ENCODE results near the gene SRC.

SRC gene

DNA sequence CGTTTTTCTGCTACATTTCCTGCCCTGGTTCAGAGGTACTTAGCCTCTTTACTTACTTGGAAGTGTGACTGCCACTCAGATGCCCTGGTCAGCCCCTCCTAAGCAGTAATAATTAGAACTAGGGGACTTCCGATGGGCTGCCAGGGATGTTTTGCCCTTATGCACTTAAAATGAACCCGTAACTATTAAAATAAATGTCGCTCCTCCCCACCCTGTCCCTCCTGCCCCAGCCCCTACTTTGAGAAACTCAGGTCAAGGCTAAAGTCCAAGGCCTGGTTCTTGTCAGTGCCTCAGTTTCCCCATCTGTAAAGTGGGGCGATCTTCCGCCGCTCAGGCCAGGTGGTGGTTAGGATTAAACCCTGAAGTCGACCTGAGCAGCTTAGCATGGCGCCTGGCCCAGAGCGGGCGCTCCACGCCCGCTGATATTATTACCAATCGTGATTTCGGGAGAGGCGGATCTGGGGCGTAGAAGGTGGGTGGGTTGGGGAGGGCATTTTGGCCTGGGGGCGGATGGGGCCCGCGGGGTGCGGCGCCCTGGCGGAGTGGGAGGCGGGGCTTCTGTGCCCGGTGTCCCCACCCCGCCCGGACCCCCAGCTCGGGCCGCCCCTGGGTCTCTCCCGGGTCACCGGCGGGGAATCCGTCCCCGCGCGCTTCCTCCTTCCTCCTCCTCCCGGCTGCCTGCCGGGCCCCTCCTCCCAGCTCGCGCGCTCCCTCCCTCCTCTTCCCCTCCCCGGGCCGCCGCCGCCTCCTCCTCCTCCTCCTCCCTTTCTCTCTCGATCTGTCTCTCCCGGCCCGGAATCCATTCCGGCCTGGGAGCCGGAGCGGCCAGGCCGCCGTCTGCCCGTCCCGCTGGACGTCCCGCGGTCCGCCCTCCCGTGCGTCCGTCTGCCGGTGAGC is at the start of gene SRC:
SRC (plus strand) TSS at position 802 of the 897 bp plus-strand sequence. CDS start 38,014 bp downstream, outside the sequence.
- peak; percentile 90 for DNase-seq (ENCODE audit: low spot score)

DNA sequence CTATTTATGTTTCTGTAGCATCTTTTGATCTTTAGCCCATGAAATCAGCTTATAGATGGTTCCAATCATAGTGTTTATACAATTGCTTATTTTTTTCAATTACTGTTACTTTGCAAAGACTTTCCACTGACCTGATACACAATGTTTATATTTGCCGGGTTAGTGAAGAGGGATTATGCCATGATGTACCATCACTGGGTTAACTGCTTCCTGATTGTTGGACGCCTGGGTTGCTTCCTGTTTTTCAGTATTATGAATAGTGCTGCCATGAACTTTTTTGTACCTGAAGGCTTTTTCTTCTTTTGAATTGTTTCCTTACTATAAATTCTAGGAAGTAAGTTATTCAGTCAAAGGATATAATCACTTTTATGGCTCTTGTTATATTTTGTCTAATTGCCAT is 49.6 kb upstream of the SRC start:
- no peak for DNase-seq (ENCODE audit: low spot score)

DNA sequence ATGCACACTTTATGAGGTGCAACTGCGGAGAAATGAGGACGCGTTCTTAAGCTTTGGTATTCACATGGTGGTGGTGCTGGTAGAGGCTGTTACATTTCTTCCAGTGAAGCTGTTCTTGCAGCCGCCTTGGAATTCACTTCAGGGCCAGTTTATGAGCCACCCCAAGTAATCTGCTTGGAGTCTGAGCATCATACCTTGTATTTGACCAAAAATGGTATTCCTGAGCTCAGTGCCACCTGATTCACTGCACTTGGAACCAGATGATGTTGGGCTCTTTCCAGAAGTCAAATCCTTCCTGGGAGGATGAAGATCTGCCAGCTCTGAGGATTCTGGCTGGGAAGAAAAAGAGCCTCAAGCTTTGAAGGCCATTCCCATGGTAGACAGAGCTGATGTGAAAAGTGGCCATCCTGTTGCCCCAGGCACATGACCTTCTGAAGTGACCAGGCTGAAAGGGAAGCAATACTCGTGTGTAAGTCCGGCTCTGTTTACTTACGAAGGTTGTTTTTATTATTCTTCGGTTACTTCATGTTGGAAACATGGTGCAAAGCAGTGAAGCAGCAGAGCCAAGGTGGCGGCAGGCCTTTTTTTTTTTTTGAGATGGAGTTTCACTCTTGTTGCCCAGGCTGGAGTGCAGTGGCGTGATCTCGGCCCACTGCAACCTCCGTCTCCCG is 48.7 kb upstream of the SRC start:
- peak; percentile 68 for DNase-seq (ENCODE audit: low spot score)

DNA sequence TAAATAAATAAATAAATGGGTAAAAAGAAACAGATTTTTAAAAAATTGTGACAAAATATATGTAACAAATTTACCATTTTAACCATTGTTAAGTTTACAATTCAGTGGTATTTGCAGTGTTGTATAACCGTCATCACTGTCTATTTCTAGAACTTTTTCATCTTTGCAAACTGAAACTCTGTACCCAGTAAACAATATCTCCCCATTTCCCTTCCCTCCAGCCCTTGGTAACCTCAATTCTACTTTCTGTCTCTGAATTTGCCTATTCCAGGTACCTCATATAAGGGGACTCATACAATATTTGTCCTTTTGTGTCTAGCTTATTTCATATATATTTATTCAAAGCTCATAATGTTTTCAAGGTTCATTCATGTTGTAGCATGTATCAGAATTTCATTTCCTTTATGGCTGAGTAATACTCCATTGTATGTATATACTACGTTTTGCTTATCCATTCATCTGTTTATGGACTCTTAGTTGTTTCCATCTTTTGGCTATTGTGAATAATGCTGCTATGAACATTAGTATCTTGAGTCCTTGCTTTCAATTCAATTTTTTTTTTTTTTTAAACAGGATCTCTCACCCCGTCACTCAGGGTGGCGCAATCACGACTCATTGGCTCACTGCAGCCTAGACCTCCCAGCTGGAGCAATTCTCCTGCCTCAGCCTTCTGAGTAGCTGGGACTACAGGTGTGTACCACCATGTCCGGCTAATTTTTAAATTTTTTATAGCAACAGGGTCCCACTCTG is 47.6 kb upstream of the SRC start:
- DNase-seq (ENCODE audit: low spot score): no peak

DNA sequence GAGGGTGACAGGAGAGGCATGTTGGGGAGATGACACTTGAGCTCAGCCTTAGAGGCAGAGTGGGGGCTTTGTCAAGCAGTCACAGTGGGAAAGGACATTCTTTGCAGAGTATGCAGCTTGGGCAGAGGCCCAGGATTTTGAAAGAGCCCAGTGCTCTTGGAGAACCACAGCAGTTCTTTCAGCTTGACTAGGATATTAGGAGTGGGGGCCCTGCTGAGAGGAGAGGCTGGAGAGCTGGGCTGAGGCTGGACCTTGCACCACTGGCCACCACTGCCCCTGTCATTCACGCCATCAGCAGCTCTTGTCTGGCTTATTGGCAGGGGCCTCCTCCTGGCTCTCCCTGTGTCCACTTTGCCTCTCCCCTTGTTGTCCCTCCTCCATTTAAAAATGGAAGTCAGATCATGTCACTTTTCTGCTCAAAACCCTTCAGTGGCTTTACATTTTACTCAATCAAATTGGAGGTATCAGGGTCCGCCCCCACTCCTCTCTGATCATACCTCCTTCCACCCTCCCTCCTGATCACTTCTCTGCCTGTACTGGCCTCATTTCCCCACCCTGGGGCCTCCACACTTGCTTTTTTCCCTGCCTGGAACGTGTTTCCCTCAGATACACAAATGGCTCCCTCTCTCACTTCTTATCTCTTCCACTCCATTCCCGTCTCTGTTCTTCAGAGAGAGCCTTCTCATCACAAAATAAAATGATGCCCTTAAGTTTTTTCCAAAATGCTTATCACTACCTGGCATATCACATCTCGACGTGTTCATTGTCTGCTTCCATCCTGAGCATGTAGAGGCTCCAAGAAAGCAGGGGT is 46.0 kb upstream of the SRC start:
- DNase-seq (ENCODE audit: low spot score): peak; percentile 66

DNA sequence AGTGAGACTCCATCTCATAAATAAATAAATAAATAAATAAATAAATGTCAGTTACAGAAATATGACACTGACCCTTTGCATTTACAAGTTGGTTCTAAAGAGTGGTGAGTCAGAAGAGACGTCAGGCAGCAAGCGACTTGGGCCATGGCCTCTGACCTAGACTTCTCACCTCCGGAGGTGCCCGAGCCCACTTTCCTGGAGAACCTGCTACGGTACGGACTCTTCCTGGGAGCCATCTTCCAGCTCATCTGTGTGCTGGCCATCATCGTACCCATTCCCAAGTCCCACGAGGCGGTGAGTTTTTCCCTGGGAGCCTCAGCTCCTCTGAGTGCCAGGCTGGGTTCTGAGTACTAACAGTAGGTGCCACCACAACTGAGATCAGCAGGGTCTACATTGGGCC is 44.8 kb upstream of the SRC start:
- no peak for DNase-seq (ENCODE audit: low spot score)

DNA sequence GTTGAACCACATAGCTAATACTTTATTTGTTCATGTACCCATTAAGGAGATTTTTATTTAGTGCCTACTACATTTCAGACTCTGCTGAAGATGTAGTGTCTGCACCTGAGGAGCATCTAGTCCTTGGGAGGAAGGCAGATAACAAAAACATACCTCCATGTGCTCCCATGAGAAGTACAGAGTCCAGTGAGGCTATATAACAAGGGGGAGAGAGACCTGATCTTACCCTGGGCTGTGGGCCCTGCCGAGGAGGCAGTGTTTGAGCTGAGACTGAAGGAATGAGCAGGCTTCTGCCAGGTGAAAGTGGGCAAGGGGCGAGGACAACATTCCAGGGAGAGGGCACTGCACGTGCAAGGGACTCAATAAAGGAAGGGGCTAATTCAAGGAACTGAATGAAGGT is 44.4 kb upstream of the SRC start:
- DNase-seq (ENCODE audit: low spot score): no peak

DNA sequence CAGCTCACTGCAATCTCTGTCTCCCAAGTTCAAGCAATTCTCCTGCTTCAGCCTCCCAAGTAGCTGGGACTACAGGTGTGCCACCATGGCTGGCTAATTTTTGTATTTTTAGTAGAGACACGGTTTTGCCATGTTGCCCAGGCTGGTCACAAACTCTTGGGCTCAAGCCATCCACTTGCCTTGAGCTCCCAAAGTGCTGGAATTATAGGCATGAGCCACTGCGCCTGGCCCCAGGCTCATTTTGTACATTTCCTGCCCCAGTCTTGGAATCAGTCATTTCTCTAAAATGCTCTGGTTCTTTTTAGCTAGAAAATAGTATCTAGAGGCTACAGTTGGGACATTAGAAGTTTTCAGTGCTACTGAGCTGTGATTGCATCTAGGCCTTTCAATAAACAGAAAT is 43.0 kb upstream of the SRC start:
- no peak for DNase-seq (ENCODE audit: low spot score)

DNA sequence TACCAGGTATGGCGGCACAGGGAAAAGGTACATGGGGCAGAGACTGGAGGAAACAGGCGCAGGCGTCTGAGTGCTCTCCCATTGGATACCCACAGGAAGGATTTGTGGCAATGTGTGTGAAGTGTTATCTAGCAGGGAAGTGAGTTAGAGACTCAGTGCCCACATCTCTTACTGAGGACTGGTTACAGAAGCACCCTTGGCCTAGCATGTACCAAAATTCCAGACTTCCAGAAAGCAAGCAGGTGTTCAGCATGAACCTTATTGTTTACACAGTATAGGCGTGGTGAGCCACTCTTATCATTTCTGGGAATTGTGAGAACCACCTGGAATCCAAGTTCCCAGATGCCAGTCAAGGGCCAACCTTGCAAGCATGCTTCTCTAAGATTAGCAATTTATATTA is 42.3 kb upstream of the SRC start:
- no peak for DNase-seq (ENCODE audit: low spot score)

DNA sequence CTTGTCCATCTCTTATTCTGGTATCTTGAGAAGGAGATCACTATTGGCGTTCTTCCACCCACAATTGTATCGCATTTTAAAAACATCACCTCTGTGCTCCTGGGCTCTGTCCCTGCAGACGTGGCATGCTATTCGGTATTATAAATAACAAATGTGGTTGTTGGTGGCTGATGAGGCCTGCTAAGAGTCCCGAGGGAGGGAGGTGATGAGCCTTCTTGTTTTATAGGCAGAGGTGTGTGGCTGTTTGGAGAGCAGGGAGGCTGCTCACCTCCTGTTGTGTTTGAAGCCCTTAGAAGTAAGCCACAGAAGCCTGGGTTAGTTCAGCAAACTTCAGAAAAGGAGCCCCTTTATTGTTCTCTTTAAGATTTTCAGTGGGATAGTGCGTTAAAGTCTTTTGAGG is 40.9 kb upstream of the SRC start:
- no peak for DNase-seq (ENCODE audit: low spot score)

DNA sequence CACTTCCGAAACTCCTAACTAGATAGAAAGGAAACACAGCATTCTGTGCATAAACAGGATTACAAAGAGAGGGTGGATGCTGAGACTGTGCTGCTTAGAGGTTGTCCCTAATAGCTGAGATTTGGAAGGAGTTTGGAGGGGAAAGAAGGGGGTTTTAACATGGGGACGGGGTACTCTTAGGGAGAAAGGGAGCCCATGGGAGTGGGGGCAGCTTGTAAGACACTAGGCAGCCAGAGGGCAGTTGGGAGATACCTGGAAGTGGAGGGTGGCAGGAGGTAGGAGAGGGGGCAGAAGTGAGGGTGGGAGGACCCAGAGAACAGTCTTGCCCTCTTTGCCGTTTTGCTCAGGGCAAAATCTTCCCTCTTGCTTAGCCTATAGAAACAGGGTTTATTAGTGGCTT is 40.1 kb upstream of the SRC start:
- no peak for DNase-seq (ENCODE audit: low spot score)

DNA sequence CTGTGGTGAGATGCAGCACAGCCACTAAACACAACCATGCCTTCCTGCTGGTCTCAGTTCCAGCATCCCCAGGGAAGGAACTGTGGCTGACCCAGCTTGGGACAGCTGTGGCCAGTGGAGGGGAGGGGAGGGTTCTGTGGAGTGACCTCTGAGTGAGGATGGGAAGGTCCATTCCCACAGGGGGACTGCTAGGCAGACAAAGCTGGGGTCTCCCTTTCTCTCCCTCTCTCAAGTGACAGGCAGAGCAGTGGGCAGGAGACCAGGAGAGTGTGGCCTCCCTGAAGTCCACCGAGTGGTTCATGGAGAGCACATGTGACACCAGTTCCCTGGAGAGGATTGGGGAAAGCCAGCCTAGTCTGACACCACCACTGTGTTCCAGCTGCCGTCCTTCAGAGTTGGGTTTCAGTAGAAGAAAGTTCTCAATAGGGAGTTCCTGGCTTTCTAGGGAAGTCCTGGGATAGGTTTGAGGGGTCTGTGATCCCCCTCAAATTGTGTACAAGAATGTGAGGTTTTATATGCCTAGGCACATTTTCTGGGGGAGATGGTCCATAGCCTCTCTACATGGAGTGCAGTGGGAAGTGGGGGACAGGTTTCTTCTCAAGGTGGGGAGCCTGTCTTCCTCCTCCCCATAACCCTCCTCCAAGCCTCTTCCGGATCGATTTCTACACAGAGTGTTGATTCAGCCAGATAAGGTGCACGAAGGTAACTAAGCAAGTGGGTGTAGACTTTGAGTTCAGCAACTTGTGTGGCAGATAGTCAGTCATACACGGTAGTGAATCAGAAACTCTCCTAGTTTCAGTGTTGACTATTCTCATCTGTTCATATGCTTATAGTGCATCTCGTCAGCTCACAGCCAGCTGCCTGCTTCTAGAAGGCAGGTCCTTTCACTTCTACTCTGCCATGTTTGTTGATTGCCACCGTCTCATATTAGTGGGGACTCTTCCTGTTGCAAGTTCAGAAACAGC is 37.6 kb upstream of the SRC start:
- no peak for DNase-seq (ENCODE audit: low spot score)

DNA sequence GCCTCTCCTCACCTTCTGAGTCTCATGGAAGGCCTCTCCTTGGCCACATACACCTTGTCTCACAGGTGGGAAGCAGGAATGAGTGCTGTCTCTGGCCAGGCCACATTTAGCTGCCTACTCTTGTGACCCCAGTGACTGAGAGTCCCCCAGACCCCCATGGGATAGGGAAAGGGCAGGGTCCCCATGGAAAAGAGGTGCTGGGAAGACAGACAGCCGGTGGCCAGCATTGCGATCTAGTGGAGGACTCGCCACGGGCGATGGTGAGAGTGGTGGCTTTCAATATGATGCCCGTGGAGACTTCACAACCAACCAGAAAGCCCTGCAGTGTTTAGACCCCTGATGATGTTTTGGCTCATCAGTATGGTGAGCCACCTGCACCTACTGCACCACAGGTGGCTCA is 36.6 kb upstream of the SRC start:
- DNase-seq (ENCODE audit: low spot score): no peak

DNA sequence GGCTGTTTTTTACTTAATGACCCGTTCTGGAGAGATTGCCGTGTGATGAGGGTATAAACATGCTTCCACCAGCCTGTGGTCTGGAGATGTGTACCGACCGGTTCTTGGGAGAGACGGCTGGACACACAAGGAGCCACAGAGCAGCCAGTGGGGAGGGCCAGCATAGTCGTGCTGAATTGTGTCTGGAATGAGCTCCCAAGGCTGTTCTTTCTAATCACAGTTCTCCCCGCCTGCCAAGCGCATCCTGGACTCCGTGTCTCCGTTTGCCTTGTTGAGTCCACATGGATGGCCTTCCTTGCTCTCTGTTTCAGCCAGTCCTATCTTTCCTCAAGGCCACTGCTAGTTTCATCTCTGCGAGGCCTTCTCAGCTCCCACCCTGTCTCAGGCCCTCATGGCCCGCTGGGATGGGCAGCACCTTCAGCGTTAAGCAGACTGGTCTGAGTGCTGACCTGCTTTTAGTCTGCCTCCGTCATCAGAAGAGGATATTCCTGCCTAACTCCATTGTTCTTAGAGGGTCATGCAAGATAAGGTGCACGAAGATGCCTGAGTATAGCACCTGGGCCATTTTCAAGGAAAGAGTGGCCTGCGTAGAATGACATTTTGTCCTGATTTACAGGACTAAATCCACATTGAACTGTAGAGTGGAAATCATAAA is 35.9 kb upstream of the SRC start:
- DNase-seq (ENCODE audit: low spot score): no peak

DNA sequence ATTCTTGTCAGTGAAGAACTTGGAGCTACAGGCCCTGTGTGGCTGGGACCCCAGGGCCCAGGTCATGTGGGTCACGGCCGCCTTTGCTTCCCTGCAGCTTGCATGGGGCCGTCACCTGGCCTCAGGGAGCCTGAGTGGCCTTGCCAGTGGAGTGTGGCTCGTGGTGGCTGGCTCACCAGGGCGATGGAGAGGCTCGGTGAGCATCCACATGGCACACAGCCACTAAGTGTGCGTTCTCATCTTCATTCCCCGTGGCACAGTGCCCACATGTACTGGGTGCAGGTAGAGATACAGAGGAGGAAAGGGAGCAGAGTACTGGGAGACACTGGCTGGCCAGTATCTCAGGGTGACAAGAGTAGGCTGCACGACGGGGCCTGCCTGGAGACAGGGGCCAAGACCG is 35.0 kb upstream of the SRC start:
- DNase-seq (ENCODE audit: low spot score): no peak

DNA sequence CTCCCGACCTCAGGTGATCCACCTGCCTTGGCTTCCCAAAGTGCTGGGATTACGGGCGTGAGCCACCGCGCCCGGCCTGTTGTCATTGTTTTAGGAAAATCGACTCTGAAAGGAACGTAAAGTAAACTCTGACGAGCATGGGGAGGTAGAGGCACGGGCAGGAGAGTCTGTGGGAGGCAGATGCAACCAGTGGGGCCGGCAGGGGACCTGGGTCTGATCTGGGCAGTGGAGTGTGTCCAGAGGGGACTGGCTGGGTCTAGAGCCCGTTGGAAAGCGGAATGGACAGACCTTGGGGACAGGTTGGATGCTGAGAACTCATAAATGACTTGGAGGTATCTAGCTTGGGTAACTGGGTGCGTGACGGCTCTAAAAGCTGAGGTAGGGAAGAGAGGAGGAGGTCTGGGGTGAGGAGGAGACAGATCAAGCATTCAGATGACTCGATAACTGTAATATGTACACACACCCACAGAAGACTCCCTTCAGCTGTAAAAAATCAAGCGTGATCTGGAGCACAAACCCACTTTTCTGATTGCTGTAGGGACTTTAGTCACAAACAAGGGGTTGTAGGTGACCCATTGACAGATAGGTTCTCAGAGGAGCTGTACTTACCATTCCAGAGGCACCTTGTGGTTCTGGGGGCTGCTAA is 34.1 kb upstream of the SRC start:
- peak; percentile 65 for DNase-seq (ENCODE audit: low spot score)

DNA sequence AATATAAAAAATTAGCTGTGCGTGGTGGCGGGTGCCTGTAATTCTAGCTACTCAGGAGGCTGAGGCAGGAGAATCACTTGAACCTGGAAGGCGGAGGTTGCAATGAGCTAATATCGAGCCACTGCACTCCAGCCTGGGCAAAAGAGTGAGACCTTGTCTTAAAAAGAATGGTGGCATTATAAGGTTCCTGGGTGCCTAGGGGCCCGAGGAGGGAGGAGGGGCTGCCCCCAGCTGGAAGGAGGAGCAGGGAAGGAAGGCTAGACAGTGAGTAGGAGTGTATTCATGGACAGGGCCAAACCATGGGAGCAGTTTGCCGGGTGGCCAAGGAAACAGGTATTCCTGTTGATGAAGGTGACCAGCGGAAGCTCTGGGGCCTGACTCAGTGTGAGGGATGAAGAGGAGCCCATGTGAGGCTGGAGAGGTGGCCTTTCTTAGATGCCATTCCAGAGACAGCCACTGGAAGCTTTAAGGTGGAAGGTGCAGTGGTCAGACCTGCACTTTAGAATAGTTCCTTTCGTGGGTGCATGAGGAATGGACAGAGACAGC is 32.3 kb upstream of the SRC start:
- DNase-seq (ENCODE audit: low spot score): no peak

DNA sequence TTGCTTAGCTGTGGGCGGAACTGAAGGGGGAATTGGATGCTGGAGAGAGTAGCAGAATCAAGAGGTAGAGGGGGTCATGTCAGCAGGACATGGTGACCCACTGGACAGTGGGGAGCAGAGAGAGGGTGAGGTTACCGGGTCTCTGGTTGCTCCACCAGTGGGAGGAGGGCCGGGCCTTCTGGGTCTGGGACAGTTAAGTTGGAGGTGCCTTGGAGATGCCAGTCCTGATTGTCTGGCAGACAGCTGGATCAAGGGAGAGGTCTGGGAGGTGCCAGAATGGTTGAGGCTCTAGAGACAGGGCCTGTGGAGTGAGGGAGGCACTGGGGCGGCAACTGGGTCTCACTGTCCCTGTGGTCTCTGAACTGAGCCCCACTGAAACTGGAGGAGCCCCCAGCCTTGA is 31.8 kb upstream of the SRC start:
- no peak for DNase-seq (ENCODE audit: low spot score)

DNA sequence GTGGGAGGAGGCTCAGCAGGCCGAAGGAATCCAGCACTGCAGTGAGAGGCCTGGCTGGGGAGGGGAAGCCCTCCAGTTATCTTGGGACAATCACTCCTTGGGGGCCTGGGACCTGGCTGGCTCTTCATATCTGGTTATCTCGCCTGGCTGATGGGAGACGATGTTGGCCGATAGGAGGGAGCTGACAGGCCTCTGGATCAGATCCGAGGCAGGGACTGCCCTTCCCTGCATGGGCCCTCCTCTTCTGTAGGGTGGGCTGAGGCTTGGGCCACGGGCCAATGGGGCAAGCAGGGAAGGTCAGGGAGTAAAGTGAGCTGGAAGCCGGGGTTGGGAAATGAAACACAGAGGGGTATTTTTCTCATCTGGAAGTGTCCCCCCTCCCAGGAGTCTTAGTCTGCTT is 31.3 kb upstream of the SRC start:
- DNase-seq (ENCODE audit: low spot score): no peak
